ENCODE results near the gene CCDC71L.

DNA sequence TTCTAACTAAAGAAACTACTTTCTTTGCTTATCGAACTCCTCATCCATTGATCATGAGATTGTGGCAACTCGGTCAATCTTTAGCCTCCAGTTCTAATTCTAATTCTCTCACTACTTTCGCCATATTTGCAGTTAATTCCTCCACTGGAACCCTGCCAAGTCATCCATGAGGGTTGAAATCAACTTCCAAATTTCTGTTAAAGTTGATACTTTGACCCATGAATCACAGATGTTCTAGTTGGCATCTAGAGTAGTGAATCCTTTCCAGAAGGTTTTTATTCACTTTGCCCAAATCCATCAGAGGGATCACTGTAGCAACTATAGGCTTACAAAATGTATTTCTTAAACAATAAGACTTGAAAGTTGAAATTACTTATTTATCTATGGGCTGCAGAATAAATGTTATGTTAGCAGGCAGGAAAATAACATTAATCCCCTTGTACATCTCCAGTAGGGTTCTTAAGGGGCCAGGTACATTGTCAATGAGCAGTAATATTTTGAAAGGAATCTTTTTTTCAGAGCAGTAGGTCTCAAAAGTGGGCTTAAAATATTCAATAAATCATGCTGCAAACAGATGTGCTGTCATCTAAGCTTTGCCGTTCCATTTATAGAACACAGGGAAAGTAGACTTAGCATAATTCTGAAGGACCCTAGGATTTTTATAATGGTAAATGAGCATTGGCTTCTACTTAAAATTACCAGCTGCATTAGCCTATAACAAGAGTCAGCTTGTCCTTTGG lies 39.4 kb downstream of the CCDC71L start:
- TF ChIP-seq, protein P1, sequence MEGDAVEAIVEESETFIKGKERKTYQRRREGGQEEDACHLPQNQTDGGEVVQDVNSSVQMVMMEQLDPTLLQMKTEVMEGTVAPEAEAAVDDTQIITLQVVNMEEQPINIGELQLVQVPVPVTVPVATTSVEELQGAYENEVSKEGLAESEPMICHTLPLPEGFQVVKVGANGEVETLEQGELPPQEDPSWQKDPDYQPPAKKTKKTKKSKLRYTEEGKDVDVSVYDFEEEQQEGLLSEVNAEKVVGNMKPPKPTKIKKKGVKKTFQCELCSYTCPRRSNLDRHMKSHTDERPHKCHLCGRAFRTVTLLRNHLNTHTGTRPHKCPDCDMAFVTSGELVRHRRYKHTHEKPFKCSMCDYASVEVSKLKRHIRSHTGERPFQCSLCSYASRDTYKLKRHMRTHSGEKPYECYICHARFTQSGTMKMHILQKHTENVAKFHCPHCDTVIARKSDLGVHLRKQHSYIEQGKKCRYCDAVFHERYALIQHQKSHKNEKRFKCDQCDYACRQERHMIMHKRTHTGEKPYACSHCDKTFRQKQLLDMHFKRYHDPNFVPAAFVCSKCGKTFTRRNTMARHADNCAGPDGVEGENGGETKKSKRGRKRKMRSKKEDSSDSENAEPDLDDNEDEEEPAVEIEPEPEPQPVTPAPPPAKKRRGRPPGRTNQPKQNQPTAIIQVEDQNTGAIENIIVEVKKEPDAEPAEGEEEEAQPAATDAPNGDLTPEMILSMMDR (IDR thresholded peaks at IDR 0.05; ENCODE audit: poor library complexity, severe bottlenecking): no peak
- TF ChIP-seq RAD21 (conservative IDR thresholded peaks at IDR 0.05) (no peak), MXI1 (conservative IDR thresholded peaks at IDR 0.05; ENCODE audit: poor library complexity, severe bottlenecking) (no peak), EZH2 (IDR thresholded peaks at IDR 0.05; ENCODE audit: borderline replicate concordance, insufficient read depth, low read length, poor library complexity, severe bottlenecking) (no peak), TAF1 (IDR thresholded peaks at IDR 0.05; ENCODE audit: low read depth) (no peak)
- TF ChIP-seq, protein P2, sequence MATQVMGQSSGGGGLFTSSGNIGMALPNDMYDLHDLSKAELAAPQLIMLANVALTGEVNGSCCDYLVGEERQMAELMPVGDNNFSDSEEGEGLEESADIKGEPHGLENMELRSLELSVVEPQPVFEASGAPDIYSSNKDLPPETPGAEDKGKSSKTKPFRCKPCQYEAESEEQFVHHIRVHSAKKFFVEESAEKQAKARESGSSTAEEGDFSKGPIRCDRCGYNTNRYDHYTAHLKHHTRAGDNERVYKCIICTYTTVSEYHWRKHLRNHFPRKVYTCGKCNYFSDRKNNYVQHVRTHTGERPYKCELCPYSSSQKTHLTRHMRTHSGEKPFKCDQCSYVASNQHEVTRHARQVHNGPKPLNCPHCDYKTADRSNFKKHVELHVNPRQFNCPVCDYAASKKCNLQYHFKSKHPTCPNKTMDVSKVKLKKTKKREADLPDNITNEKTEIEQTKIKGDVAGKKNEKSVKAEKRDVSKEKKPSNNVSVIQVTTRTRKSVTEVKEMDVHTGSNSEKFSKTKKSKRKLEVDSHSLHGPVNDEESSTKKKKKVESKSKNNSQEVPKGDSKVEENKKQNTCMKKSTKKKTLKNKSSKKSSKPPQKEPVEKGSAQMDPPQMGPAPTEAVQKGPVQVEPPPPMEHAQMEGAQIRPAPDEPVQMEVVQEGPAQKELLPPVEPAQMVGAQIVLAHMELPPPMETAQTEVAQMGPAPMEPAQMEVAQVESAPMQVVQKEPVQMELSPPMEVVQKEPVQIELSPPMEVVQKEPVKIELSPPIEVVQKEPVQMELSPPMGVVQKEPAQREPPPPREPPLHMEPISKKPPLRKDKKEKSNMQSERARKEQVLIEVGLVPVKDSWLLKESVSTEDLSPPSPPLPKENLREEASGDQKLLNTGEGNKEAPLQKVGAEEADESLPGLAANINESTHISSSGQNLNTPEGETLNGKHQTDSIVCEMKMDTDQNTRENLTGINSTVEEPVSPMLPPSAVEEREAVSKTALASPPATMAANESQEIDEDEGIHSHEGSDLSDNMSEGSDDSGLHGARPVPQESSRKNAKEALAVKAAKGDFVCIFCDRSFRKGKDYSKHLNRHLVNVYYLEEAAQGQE (IDR thresholded peaks at IDR 0.05; ENCODE audit: borderline replicate concordance): no peak
